Tibial artery (tissue), 4 donors: ENCODE measurements around the gene ZNF770.
"Not testable (repeated sequence)": the region's sequence is repeated elsewhere in the genome, so short reads cannot be mapped to it uniquely, and the experiment has no call there.

Source experiments
- DNase-seq, 2 donors: peaks; one replicate each; pipeline ENCODE4 v3.0.0-alpha.2; 2019
- H3K27ac ChIP-seq, 2 donors: fragments of 200-600 bp; sonication (generic) in 1 of 2; 1 replicate in 1 of 2; 2 replicates in 1 of 2; pipeline ENCODE4 v1.5.1; 2018 to 2019; ENCODE audit warnings: mild to moderate bottlenecking in 1 of 2
- H3K27me3 ChIP-seq, 2 donors: fragments of 200-600 bp; sonication (generic) in 1 of 2; one replicate each; pipeline versions ENCODE4 v1.5.1 to v1.6.0; 2016 to 2019
- H3K36me3 ChIP-seq, 3 donors: fragments of 200-600 bp; sonication (generic) in 2 of 3; one replicate each; pipeline ENCODE4 v1.5.1; 2016 to 2019; ENCODE audit warnings: mild to moderate bottlenecking in 2 of 3
- H3K4me1 ChIP-seq, 4 donors: fragments of 200-600 bp; sonication (generic) in 2 of 4; 1 replicate in 3 of 4; 2 replicates in 1 of 4; pipeline ENCODE4 v1.5.1; 2016 to 2019
- H3K4me3 ChIP-seq, 2 donors: fragments of 200-600 bp; sonication (generic) in 1 of 2; 1 replicate in 1 of 2; 2 replicates in 1 of 2; pipeline ENCODE4 v1.5.1; 2018 to 2019; ENCODE audit warnings: mild to moderate bottlenecking in 2 of 2
- H3K9me3 ChIP-seq, 3 donors: fragments of 200-600 bp; sonication (generic) in 1 of 3; one replicate each; pipeline ENCODE4 v1.5.1; 2016 to 2019
- CTCF ChIP-seq, 2 experiments: fragments of 200-600 bp in 1 of 2; fragments of 450-650 bp in 1 of 2; IDR thresholded peaks; one replicate each; pipeline ENCODE4 v1.5.1; 2017 to 2019; ENCODE audit warnings: antibody characterized with exemption in 2 of 2, mild to moderate bottlenecking in 1 of 2, moderate library complexity in 1 of 2
- intact Hi-C: fragments of 100-400 bp; cut with DNase I; formaldehyde crosslinking; loops from one replicate; pipeline ENCODE4 v1.15.0; 2023; ENCODE audit warnings: low total_unique reads

The ZNF770 gene

GRCh38 chr15:34941185-34941698 lies 46.8 kb downstream of the ZNF770 start:
- peaks cover 64 to 87% (median 71%) of the 10 kb centered on the region in 3 donors for H3K36me3 ChIP-seq
- intact Hi-C loops: no loop called here
- DNase-seq: no peak
- no peak overlapping the region for H3K4me3 ChIP-seq
- TF ChIP-seq CTCF (IDR thresholded peaks at IDR 0.05): no peak
- no peaks in the 10 kb centered on the region for H3K9me3 ChIP-seq
- no peaks in the 10 kb centered on the region for H3K4me1 ChIP-seq
- no peak overlapping the region for H3K27ac ChIP-seq
- H3K27me3 ChIP-seq: no peaks in the 10 kb centered on the region

DNA sequence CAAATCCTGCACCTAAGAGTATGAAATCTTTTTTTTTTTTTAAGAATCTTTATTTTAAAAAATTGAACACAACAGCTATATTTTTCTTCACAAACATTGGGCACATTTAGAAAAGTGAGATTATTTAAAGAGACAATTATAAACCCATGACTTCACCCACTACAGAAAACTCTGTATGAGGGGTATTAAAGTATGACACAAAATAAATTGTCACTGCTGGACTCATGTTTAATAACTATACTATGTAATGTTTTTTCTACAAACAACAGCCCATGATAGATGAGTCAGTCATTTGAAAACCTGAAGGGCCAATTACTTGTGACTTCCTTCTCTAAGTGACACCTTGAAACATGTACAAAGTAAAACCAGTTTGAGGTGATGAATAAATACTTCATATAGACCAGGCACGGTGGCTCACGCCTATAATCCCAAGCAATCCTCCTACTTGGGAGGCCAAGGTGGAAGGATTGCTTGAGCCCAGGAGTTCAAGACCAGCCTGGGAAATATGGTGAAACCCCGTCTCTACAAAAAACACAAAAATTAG lies 54.6 kb downstream of the ZNF770 start:
- DNase-seq: no peak
- Histone ChIP-seq H3K9me3 (no peaks in the 10 kb centered on the region), H3K4me1 (no peaks in the 10 kb centered on the region), H3K36me3 (peaks cover 61 to 94% (median 76%) of the 10 kb centered on the region in 3 donors), H3K4me3 (no peak overlapping the region), H3K27ac (no peak overlapping the region), H3K27me3 (no peaks in the 10 kb centered on the region)
- intact Hi-C loops: no loop called here
- TF ChIP-seq CTCF (IDR thresholded peaks at IDR 0.05): no peak

- H3K27me3 ChIP-seq, H3K4me3 ChIP-seq, H3K27ac ChIP-seq, H3K4me1 ChIP-seq, intact Hi-C loops, DNase-seq, H3K9me3 ChIP-seq: not testable (repeated sequence)
- peaks cover 64 to 75% (median 72%) of the 10 kb centered on the region in 3 donors for H3K36me3 ChIP-seq
Observed at GRCh38 chr15:34928349-34928748, 59.7 kb downstream of the ZNF770 start.
